ENCODE measurements around the gene RAB14.
"Not testable (repeated sequence)": the region's sequence is repeated elsewhere in the genome, so short reads cannot be mapped to it uniquely, and the experiment has no call there.

Gene RAB14

GRCh38 chr9:121156263-121156731 lies 45.4 kb downstream of the RAB14 start:
- DNase-seq (ENCODE audit: low spot score), result no peak

GRCh38 chr9:121154782-121155181 lies 46.9 kb downstream of the RAB14 start:
- no peak for DNase-seq (ENCODE audit: low spot score)

- DNase-seq (ENCODE audit: low spot score), result no peak
These were observed 48.0 kb downstream of the RAB14 start for GRCh38 chr9:121153642-121154041.

- DNase-seq (ENCODE audit: low spot score), result no peak
These were observed 51.5 kb downstream of the RAB14 start for GRCh38 chr9:121150188-121150587.

GRCh38 chr9:121144482-121144881 lies 57.2 kb downstream of the RAB14 start:
- DNase-seq (ENCODE audit: low spot score), result no peak

- DNase-seq (ENCODE audit: low spot score), result no peak
These were observed 57.9 kb downstream of the RAB14 start for GRCh38 chr9:121143771-121144170.

- DNase-seq (ENCODE audit: low spot score), result no peak
These were observed 60.0 kb downstream of the RAB14 start for GRCh38 chr9:121141706-121142105.

GRCh38 chr9:121141306-121141705 lies 60.4 kb downstream of the RAB14 start:
- no peak for DNase-seq (ENCODE audit: low spot score)

GRCh38 chr9:121140162-121140561 lies 61.5 kb downstream of the RAB14 start:
- DNase-seq (ENCODE audit: low spot score), result no peak

- DNase-seq (ENCODE audit: low spot score), result no peak
These were observed 62.7 kb downstream of the RAB14 start for GRCh38 chr9:121138973-121139372.

- no peak for DNase-seq (ENCODE audit: low spot score)
These were observed 63.1 kb downstream of the RAB14 start for GRCh38 chr9:121138561-121138960.

GRCh38 chr9:121135642-121136041 lies 66.0 kb downstream of the RAB14 start:
- no peak for DNase-seq (ENCODE audit: low spot score)

GRCh38 chr9:121133104-121133816 lies 68.4 kb downstream of the RAB14 start:
- no peak for DNase-seq (ENCODE audit: low spot score)

- not testable (repeated sequence) for DNase-seq (ENCODE audit: low spot score)
These were observed 72.3 kb downstream of the RAB14 start for GRCh38 chr9:121129384-121129783.
